ENCODE measurements around the gene DARS1. TPM values are rescaled to one million over a fixed set of nuclear protein-coding genes. Genes with fewer than 3 reads are reported as not detected.
"Not testable (repeated sequence)": the region's sequence is repeated elsewhere in the genome, so short reads cannot be mapped to it uniquely, and the experiment has no call there.

Gene DARS1
- total and polyA plus RNA-seq, 2 experiments from 2014 or later, result 115 to 148 TPM

- no peaks in the 10 kb centered on the region for H3K36me3 ChIP-seq (ENCODE audit: insufficient read depth)
- peaks cover 55% of the 10 kb centered on the region for H3K79me2 ChIP-seq (replicated peaks; ENCODE audit: insufficient read depth)
- H2AFZ ChIP-seq, result no peak overlapping the region
- H3K27me3 Mint-ChIP-seq (ENCODE audit: insufficient read depth, low read depth, poor library complexity), result peaks cover 3% of the 10 kb centered on the region
- peaks cover 25% of the 10 kb centered on the region for H3K4me1 ChIP-seq (ENCODE audit: insufficient read depth)
- DNase-seq (ENCODE audit: low spot score), result no peak
- peaks cover 29% of the 10 kb centered on the region for H3K4me1 Mint-ChIP-seq
- no peaks in the 10 kb centered on the region for H3K9me3 Mint-ChIP-seq
- no peaks in the 10 kb centered on the region for H3F3A ChIP-seq (replicated peaks; ENCODE audit: low read depth)
- no peak overlapping the region for H3K4me3 ChIP-seq
- H3K4me2 ChIP-seq, result no peak overlapping the region
- H3K27ac Mint-ChIP-seq, result 0 out of 2 replicates have a peak overlapping the region, but pooled peaks have one; percentile 14
- no peak for TF ChIP-seq ETS1 (IDR thresholded peaks at IDR 0.05)
- no peak for TF ChIP-seq NANOG (IDR thresholded peaks at IDR 0.05; ENCODE audit: borderline replicate concordance)
- TF ChIP-seq ZNF331 (CRISPR knock-in tag; IDR thresholded peaks at IDR 0.05; ENCODE audit: low read depth), result no peak
- no peak for TF ChIP-seq ZNF462 (CRISPR knock-in tag; IDR thresholded peaks at IDR 0.05)
- no peak for TF ChIP-seq EZH2phosphoT487 (IDR thresholded peaks at IDR 0.05; ENCODE audit: unreplicated experiment)
- TF ChIP-seq STAT1 (IDR thresholded peaks at IDR 0.05; ENCODE audit: unreplicated experiment), result no peak
- no peak for TF ChIP-seq JUNB (IDR thresholded peaks at IDR 0.05; ENCODE audit: unreplicated experiment)
- no peak for TF ChIP-seq REST (IDR thresholded peaks at IDR 0.05; ENCODE audit: unreplicated experiment)
- no peak for TF ChIP-seq CTCF (conservative IDR thresholded peaks at IDR 0.05; ENCODE audit: low read depth in 2 of 2)
- no peak overlapping the region; the same call in 1 of the 2 replicates for H3K27ac ChIP-seq (ENCODE audit: low read depth)
- no peak for ATAC-seq
- H3K9me2 ChIP-seq (ENCODE audit: insufficient read depth), result no peaks in the 10 kb centered on the region
- H3K27me3 ChIP-seq (ENCODE audit: insufficient read depth), result no peaks in the 10 kb centered on the region
- H4K20me1 ChIP-seq (replicated peaks; ENCODE audit: insufficient read depth), result no peaks in the 10 kb centered on the region
- no peaks in the 10 kb centered on the region; the same call in 1 of the 3 replicates for H3K36me3 Mint-ChIP-seq (ENCODE audit: low read depth)
- H3K4me3 Mint-ChIP-seq, result no peak overlapping the region
Measured at GRCh38 chr2:135965756-135966155, 19.7 kb downstream of the DARS1 start.

- DNase-seq (ENCODE audit: low spot score); ATAC-seq; H3K27me3 Mint-ChIP-seq (ENCODE audit: insufficient read depth, low read depth, poor library complexity); H3K36me3 ChIP-seq (ENCODE audit: insufficient read depth); H3K4me3 ChIP-seq; H3K4me2 ChIP-seq; H3K9me3 Mint-ChIP-seq; H3K36me3 Mint-ChIP-seq (ENCODE audit: low read depth); H3K27me3 ChIP-seq (ENCODE audit: insufficient read depth); H2AFZ ChIP-seq; H3K9me2 ChIP-seq (ENCODE audit: insufficient read depth); H3K4me3 Mint-ChIP-seq; H4K20me1 ChIP-seq (replicated peaks; ENCODE audit: insufficient read depth); H3K27ac ChIP-seq (ENCODE audit: low read depth); H3F3A ChIP-seq (replicated peaks; ENCODE audit: low read depth); H3K27ac Mint-ChIP-seq: not testable (repeated sequence)
- H3K79me2 ChIP-seq (replicated peaks; ENCODE audit: insufficient read depth), result peaks cover 48% of the 10 kb centered on the region
- H3K4me1 ChIP-seq (ENCODE audit: insufficient read depth), result peaks cover 39% of the 10 kb centered on the region
- peaks cover 39% of the 10 kb centered on the region for H3K4me1 Mint-ChIP-seq
Measured at GRCh38 chr2:135964404-135964803, 21.0 kb downstream of the DARS1 start.

Data from GM23338 (cell line).